Upper lobe of left lung (tissue), 6 donors: ENCODE data around the gene LRRC8D. TPM values are rescaled to one million over a fixed set of nuclear protein-coding genes. Genes with fewer than 3 reads are reported as not detected.
A peak's percentile ranks its signal among the peaks of the same experiment; 100 is the strongest.

ENCODE experiments used
- ATAC-seq, 2 donors: fragments of 200-7000 bp; cut with Tn5 transposase; one replicate each; pipeline ENCODE4 v1.9.1; 2022; ENCODE audit warnings: mild to moderate bottlenecking in 2 of 2, moderate library complexity in 2 of 2; ENCODE audit not compliant: low FRiP score in 2 of 2
- DNase-seq, 2 donors: peaks; one replicate each; pipeline ENCODE4 v3.0.0-alpha.2; 2019 to 2020
- H3K27ac ChIP-seq, 4 donors: fragments of 200-600 bp; sonication (generic); one replicate each; pipeline ENCODE4 v1.5.1; 2016 to 2019
- H3K27me3 ChIP-seq, 4 donors: fragments of 200-600 bp; sonication (generic); one replicate each; pipeline ENCODE4 v1.5.1; 2017 to 2019
- H3K36me3 ChIP-seq, 4 donors: fragments of 200-600 bp; sonication (generic); one replicate each; pipeline ENCODE4 v1.5.1; 2016 to 2019
- H3K4me1 ChIP-seq, 4 donors: fragments of 200-600 bp; sonication (generic); one replicate each; pipeline ENCODE4 v1.5.1; 2018 to 2019
- H3K4me3 ChIP-seq, 4 donors: fragments of 200-600 bp; sonication (generic); one replicate each; pipeline ENCODE4 v1.5.1; 2017 to 2019; ENCODE audit warnings: mild to moderate bottlenecking in 2 of 4, moderate library complexity in 1 of 4
- H3K9me3 ChIP-seq, 4 donors: fragments of 200-600 bp; sonication (generic); one replicate each; pipeline ENCODE4 v1.5.1; 2018 to 2019
- CTCF ChIP-seq, 6 experiments: fragments of 450-650 bp in 4 of 6; fragments of 200-600 bp in 2 of 6; sonication (generic) in 2 of 6; IDR thresholded peaks; one replicate each; pipeline ENCODE4 v1.5.1; 2016 to 2019; ENCODE audit warnings: antibody characterized with exemption in 6 of 6
- EP300 ChIP-seq, 4 donors: sonication (generic); formaldehyde crosslinking; IDR thresholded peaks; one replicate each; pipeline ENCODE4 v1.5.1; 2017; ENCODE audit warnings: antibody characterized with exemption in 4 of 4, control low read depth in 2 of 4
- POLR2A ChIP-seq, 4 donors: fragments of 450-650 bp; IDR thresholded peaks; one replicate each; pipeline ENCODE4 v1.5.1; 2016 to 2017; ENCODE audit warnings: antibody characterized with exemption in 4 of 4, mild to moderate bottlenecking in 2 of 4
- POLR2AphosphoS5 ChIP-seq, 2 donors: sonication (generic); formaldehyde crosslinking; IDR thresholded peaks; one replicate each; pipeline ENCODE4 v1.5.1; 2017; ENCODE audit warnings: antibody characterized with exemption in 2 of 2
- WGBS, 2 donors: methylation state at CpG; one replicate each; pipeline ENCODE4 v1.1.5; 2017 to 2018; 5-methylcytosine and 5-hydroxymethylcytosine counted together
- total RNA-seq, 6 donors: library from RNA; depleted of rRNA in 4 of 6; stranded (reverse); fragments of >200 nt in 4 of 6; gene quantifications; one replicate each; pipeline versions ENCODE4 v1.1.0 to v1.2.1, GENCODE V29; 2016 to 2021
- donor health status: DM: no; HTN: no; CAD: no; lungs with moderate emphysema.
- donor health status: DM: no; HTN: yes; CAD: no; lungs with severe emphysema.

Gene LRRC8D
- total RNA-seq, 6 donors from 2014 or later, result 3.7 to 24.0 (median 12.2) TPM

DNA sequence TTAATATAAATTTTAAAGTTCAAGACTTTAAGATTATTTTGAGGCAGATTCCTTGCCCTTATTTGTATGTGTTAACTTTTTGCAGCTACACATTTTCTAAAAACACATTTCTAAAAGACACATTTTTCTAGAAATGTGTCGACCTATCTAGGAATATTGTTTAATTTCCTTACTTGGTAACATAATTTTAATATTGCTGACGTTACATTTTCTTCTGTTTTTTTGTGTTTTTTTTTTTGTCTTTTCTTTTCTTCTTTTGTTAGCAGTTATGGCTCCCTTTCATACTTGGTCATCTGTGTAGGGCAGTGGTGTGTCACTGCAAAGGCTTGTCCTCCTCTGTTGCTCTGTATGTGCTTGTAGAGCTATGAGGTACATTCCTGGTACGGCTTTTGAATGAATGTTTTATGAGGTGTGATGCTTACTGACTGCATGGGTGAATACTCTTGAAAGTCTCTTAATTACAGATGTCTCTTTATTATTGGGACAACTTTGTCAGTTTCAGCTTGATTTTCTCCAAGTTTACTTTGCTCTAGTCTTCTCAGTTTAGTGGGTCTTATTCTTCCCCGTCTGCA lies 30.1 kb downstream of the LRRC8D start:
- no peak for TF ChIP-seq EP300 (IDR thresholded peaks at IDR 0.05)
- TF ChIP-seq POLR2AphosphoS5 (IDR thresholded peaks at IDR 0.05), result no peak
- TF ChIP-seq POLR2A (IDR thresholded peaks at IDR 0.05), result no peak
- no peak for TF ChIP-seq CTCF (IDR thresholded peaks at IDR 0.05)
- no peak overlapping the region for H3K27ac ChIP-seq
- no peaks in the 10 kb centered on the region for H3K27me3 ChIP-seq
- no peaks in the 10 kb centered on the region for H3K4me1 ChIP-seq
- ATAC-seq, result no peak
- no peak for DNase-seq
- no peaks in the 10 kb centered on the region for H3K36me3 ChIP-seq
- no peak overlapping the region for H3K4me3 ChIP-seq
- WGBS, 2 donors, result 93 to 97% methylated on average over 4 of the region's 4 CpGs
- H3K9me3 ChIP-seq, result no peaks in the 10 kb centered on the region

DNA sequence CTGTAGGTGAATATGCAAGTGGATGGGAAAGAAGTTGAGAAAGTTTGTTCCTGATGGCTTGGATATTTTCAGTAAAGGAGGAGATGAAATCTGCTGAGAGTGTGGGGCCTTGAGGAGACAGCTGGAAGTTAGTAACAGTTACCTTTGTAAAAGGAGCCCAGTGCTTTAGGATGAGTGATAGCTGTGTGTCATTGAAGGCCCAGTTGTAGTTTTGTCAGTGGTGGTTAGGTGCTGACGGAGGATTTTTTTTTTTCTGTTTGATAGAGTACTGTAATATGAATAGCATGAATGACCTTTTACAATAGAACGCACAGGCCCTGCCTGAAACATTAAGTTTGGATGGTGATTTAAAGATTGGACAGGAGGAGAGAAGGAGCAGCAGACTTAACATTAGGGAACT lies 33.3 kb downstream of the LRRC8D start:
- Histone ChIP-seq H3K4me3 (no peak overlapping the region), H3K27ac (no peak overlapping the region), H3K4me1 (no peaks in the 10 kb centered on the region), H3K9me3 (no peaks in the 10 kb centered on the region), H3K36me3 (no peaks in the 10 kb centered on the region), H3K27me3 (no peaks in the 10 kb centered on the region)
- ATAC-seq, result no peak
- TF ChIP-seq EP300 (IDR thresholded peaks at IDR 0.05) (no peak), CTCF (IDR thresholded peaks at IDR 0.05) (no peak), POLR2AphosphoS5 (IDR thresholded peaks at IDR 0.05) (no peak), POLR2A (IDR thresholded peaks at IDR 0.05) (no peak)
- WGBS, 2 donors, result 91 to 100% methylated on average over 2 of the region's 2 CpGs
- no peak for DNase-seq

DNA sequence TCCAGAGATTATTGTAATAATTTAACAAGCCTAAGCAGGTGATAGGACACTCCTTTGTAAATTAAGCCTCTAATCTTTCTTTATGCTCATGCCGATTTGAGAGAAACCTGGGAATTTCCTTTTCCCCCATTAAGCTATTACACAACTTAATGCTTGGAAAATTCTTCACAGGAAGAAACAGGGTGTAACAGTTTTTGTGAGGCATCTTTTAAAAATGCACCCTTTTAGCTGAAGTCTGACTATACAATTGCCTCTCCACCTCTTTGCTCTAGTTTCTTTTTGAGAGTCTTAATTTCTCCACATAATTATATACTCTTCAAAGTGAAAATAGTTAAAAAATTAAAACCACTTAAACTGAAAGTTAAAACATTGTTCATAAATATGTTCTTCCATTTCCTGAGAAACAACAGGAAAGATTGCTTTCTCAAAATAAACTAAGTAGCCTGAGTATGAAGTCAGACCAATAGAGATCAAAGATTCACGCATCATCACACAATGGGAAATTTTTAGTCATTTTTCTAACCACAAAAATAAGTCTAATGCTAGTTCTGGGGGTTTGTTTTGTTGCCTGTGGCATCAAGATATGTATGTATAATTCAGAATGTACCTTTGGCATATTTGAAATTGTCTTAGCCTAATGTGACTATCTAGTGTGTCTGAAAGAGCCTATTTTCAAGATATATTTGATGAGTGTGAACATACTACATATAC lies 34.7 kb downstream of the LRRC8D start:
- DNase-seq, result no peak
- no peaks in the 10 kb centered on the region for H3K9me3 ChIP-seq
- H3K4me3 ChIP-seq, result no peak overlapping the region
- no peaks in the 10 kb centered on the region for H3K36me3 ChIP-seq
- H3K4me1 ChIP-seq, result no peaks in the 10 kb centered on the region
- ATAC-seq, result peak in 1 of 2 donors; percentile 42
- no peaks in the 10 kb centered on the region for H3K27me3 ChIP-seq
- TF ChIP-seq POLR2AphosphoS5 (IDR thresholded peaks at IDR 0.05) (no peak), POLR2A (IDR thresholded peaks at IDR 0.05) (no peak), CTCF (IDR thresholded peaks at IDR 0.05) (no peak), EP300 (IDR thresholded peaks at IDR 0.05) (no peak)
- 55 to 61% methylated on average over 2 of the region's 2 CpGs for WGBS, 2 donors
- no peak overlapping the region for H3K27ac ChIP-seq

- Histone ChIP-seq H3K27ac (no peak overlapping the region), H3K9me3 (no peaks in the 10 kb centered on the region), H3K4me3 (no peak overlapping the region), H3K27me3 (no peaks in the 10 kb centered on the region), H3K36me3 (no peaks in the 10 kb centered on the region), H3K4me1 (no peaks in the 10 kb centered on the region)
- ATAC-seq (no peak), DNase-seq (no peak)
- TF ChIP-seq CTCF (IDR thresholded peaks at IDR 0.05) (no peak), POLR2AphosphoS5 (IDR thresholded peaks at IDR 0.05) (no peak), POLR2A (IDR thresholded peaks at IDR 0.05) (no peak), EP300 (IDR thresholded peaks at IDR 0.05) (no peak)
- WGBS, 2 donors, result 84 to 88% methylated on average over 3 of the region's 3 CpGs
Measured at GRCh38 chr1:89863165-89863830, 42.5 kb downstream of the LRRC8D start.
